Activated CD8-positive, alpha-beta memory T cell treated with anti-CD3 and anti-CD28 coated beads, Interleukin-2, amount 10 ng/mL, durations not matched to agents 7 days and 5 days (primary cell): Measurements from ENCODE around the gene CCDC54. TPM values are rescaled to one million over a fixed set of nuclear protein-coding genes. Genes with fewer than 3 reads are reported as not detected.
"Not testable (repeated sequence)": the region's sequence is repeated elsewhere in the genome, so short reads cannot be mapped to it uniquely, and the experiment has no call there.

Experiments used
- ATAC-seq: fragments of 150-1000 bp; cut with Tn5 transposase; one replicate; pipeline ENCODE4 v1.10.0; 2021; ENCODE audit warnings: moderate library complexity
- CTCF ChIA-PET: fragments of 350-600 bp; sonication (Branson Sonifier 250); formaldehyde crosslinking; loops from one replicate; lab custom pipeline; 2021; ENCODE audit warnings: antibody characterized with exemption; lab: Charles Lee
- DNase-seq: peaks from one replicate; pipeline ENCODE4 v3.0.0-alpha.2; 2020
- H3K27ac Mint-ChIP-seq: one replicate; pipeline ENCODE4 v1.8.0; 2021; ENCODE audit warnings: mild to moderate bottlenecking, mixed read lengths
- H3K27me3 Mint-ChIP-seq: one replicate; pipeline ENCODE4 v1.8.0; 2021; ENCODE audit warnings: mixed read lengths
- H3K36me3 Mint-ChIP-seq: one replicate; pipeline ENCODE4 v1.8.0; 2021; ENCODE audit warnings: mild to moderate bottlenecking, mixed read lengths
- H3K4me1 Mint-ChIP-seq: one replicate; pipeline ENCODE4 v1.8.0; 2021; ENCODE audit warnings: mixed read lengths
- H3K4me3 Mint-ChIP-seq: one replicate; pipeline ENCODE4 v1.8.0; 2021; ENCODE audit warnings: mild to moderate bottlenecking, moderate library complexity, mixed read lengths
- H3K9me3 Mint-ChIP-seq: one replicate; pipeline ENCODE4 v1.8.0; 2022; ENCODE audit warnings: low read depth, mixed read lengths
- total RNA-seq, 2 experiments: library from RNA; stranded (reverse); gene quantifications; one replicate each; pipeline ENCODE4 v1.2.3, GENCODE V29; 2021

CCDC54 gene
- not detected for total RNA-seq

- Mint-ChIP-seq H3K27ac (no peak within 1 kb of the TSS), H3K9me3 (no peaks in the 10 kb centered on the region), H3K4me3 (no peak within 1 kb of the TSS), H3K4me1 (no peaks in the 10 kb centered on the region), H3K27me3 (peaks cover 37% of the 10 kb centered on the region), H3K36me3 (no peaks in the 10 kb centered on the region)
- ATAC-seq (no peak), DNase-seq (no peak)
- CTCF ChIA-PET = no interaction called here
Measured at GRCh38 chr3:107377151-107377550, at the start of gene CCDC54. Gene CCDC54, plus strand, starts transcription at chr3:107377439. Its CDS starts 149 bp downstream, at chr3:107377588.

- no peaks in the 10 kb centered on the region for H3K27me3 Mint-ChIP-seq
- H3K9me3 Mint-ChIP-seq = no peaks in the 10 kb centered on the region
- CTCF ChIA-PET = no interaction called here
- DNase-seq (no peak), ATAC-seq (no peak)
- H3K4me3 Mint-ChIP-seq = no peak overlapping the region
- no peaks in the 10 kb centered on the region for H3K36me3 Mint-ChIP-seq
- no peak overlapping the region for H3K27ac Mint-ChIP-seq
- H3K4me1 Mint-ChIP-seq = no peaks in the 10 kb centered on the region
Measured at GRCh38 chr3:107328069-107328468, 49.2 kb upstream of the CCDC54 start.

GRCh38 chr3:107329088-107329487, 48.2 kb upstream of the CCDC54 start:
- H3K36me3 Mint-ChIP-seq = no peaks in the 10 kb centered on the region
- H3K9me3 Mint-ChIP-seq = no peaks in the 10 kb centered on the region
- DNase-seq (no peak), ATAC-seq (no peak)
- no peaks in the 10 kb centered on the region for H3K27me3 Mint-ChIP-seq
- no peak overlapping the region for H3K4me3 Mint-ChIP-seq
- CTCF ChIA-PET = no interaction called here
- no peaks in the 10 kb centered on the region for H3K4me1 Mint-ChIP-seq
- no peak overlapping the region for H3K27ac Mint-ChIP-seq

- CTCF ChIA-PET, ATAC-seq, H3K9me3 Mint-ChIP-seq, H3K27me3 Mint-ChIP-seq, H3K27ac Mint-ChIP-seq, H3K36me3 Mint-ChIP-seq, H3K4me3 Mint-ChIP-seq, DNase-seq, H3K4me1 Mint-ChIP-seq: not testable (repeated sequence)
Measured at GRCh38 chr3:107339690-107340089, 37.5 kb upstream of the CCDC54 start.

GRCh38 chr3:107344722-107345121, 32.5 kb upstream of the CCDC54 start:
- H3K27me3 Mint-ChIP-seq = peaks cover 2% of the 10 kb centered on the region
- ATAC-seq = no peak
- peaks cover 2% of the 10 kb centered on the region for H3K4me1 Mint-ChIP-seq
- no peak for DNase-seq
- H3K9me3 Mint-ChIP-seq = no peaks in the 10 kb centered on the region
- CTCF ChIA-PET = no interaction called here
- H3K36me3 Mint-ChIP-seq = no peaks in the 10 kb centered on the region
- no peak overlapping the region for H3K4me3 Mint-ChIP-seq
- no peak overlapping the region for H3K27ac Mint-ChIP-seq

- H3K36me3 Mint-ChIP-seq = no peaks in the 10 kb centered on the region
- H3K9me3 Mint-ChIP-seq = no peaks in the 10 kb centered on the region
- no peak overlapping the region for H3K4me3 Mint-ChIP-seq
- no peak overlapping the region for H3K27ac Mint-ChIP-seq
- DNase-seq (no peak), ATAC-seq (no peak)
- H3K4me1 Mint-ChIP-seq = peaks cover 2% of the 10 kb centered on the region
- CTCF ChIA-PET = no interaction called here
- peaks cover 2% of the 10 kb centered on the region for H3K27me3 Mint-ChIP-seq
Measured at GRCh38 chr3:107345822-107346405, 31.3 kb upstream of the CCDC54 start.

GRCh38 chr3:107346564-107346963, 30.7 kb upstream of the CCDC54 start:
- no peaks in the 10 kb centered on the region for H3K9me3 Mint-ChIP-seq
- no peak overlapping the region for H3K27ac Mint-ChIP-seq
- DNase-seq (no peak), ATAC-seq (no peak)
- H3K36me3 Mint-ChIP-seq = no peaks in the 10 kb centered on the region
- H3K27me3 Mint-ChIP-seq = peaks cover 2% of the 10 kb centered on the region
- peaks cover 2% of the 10 kb centered on the region for H3K4me1 Mint-ChIP-seq
- no peak overlapping the region for H3K4me3 Mint-ChIP-seq
- CTCF ChIA-PET = no interaction called here

GRCh38 chr3:107347751-107348150, 29.5 kb upstream of the CCDC54 start:
- no peak overlapping the region for H3K4me3 Mint-ChIP-seq
- ATAC-seq (no peak), DNase-seq (no peak)
- no peaks in the 10 kb centered on the region for H3K9me3 Mint-ChIP-seq
- no peaks in the 10 kb centered on the region for H3K36me3 Mint-ChIP-seq
- H3K4me1 Mint-ChIP-seq = peaks cover 2% of the 10 kb centered on the region
- CTCF ChIA-PET = no interaction called here
- no peaks in the 10 kb centered on the region for H3K27me3 Mint-ChIP-seq
- no peak overlapping the region for H3K27ac Mint-ChIP-seq

- no peak overlapping the region for H3K4me3 Mint-ChIP-seq
- ATAC-seq (no peak), DNase-seq (no peak)
- no peaks in the 10 kb centered on the region for H3K4me1 Mint-ChIP-seq
- no peaks in the 10 kb centered on the region for H3K36me3 Mint-ChIP-seq
- CTCF ChIA-PET = interaction anchor here (1.1 kb wide), 1 partner anchor 16 kb away, joined by 3 read pairs; no protein-coding TSS in a partner anchor
- H3K9me3 Mint-ChIP-seq = no peaks in the 10 kb centered on the region
- no peak overlapping the region for H3K27ac Mint-ChIP-seq
- peaks cover 3% of the 10 kb centered on the region for H3K27me3 Mint-ChIP-seq
Measured at GRCh38 chr3:107356706-107357105, 20.5 kb upstream of the CCDC54 start.

- Mint-ChIP-seq H3K27me3 (peaks cover 6% of the 10 kb centered on the region), H3K4me3 (no peak overlapping the region), H3K36me3 (no peaks in the 10 kb centered on the region), H3K9me3 (no peaks in the 10 kb centered on the region), H3K4me1 (no peaks in the 10 kb centered on the region), H3K27ac (no peak overlapping the region)
- no peak for DNase-seq
- ATAC-seq = no peak
- CTCF ChIA-PET = no interaction called here
Measured at GRCh38 chr3:107361633-107362032, 15.6 kb upstream of the CCDC54 start.

GRCh38 chr3:107365051-107365450, 12.2 kb upstream of the CCDC54 start:
- Mint-ChIP-seq H3K4me3 (no peak overlapping the region), H3K27me3 (peaks cover 8% of the 10 kb centered on the region), H3K27ac (no peak overlapping the region), H3K4me1 (peaks cover 8% of the 10 kb centered on the region), H3K9me3 (no peaks in the 10 kb centered on the region), H3K36me3 (peaks cover 2% of the 10 kb centered on the region)
- ATAC-seq (no peak), DNase-seq (no peak)
- CTCF ChIA-PET = no interaction called here

- H3K9me3 Mint-ChIP-seq = no peaks in the 10 kb centered on the region
- peaks cover 8% of the 10 kb centered on the region for H3K4me1 Mint-ChIP-seq
- no peak overlapping the region for H3K4me3 Mint-ChIP-seq
- CTCF ChIA-PET = no interaction called here
- peaks cover 19% of the 10 kb centered on the region for H3K27me3 Mint-ChIP-seq
- no peak for ATAC-seq
- no peak overlapping the region for H3K27ac Mint-ChIP-seq
- DNase-seq = no peak
- peaks cover 2% of the 10 kb centered on the region for H3K36me3 Mint-ChIP-seq
Measured at GRCh38 chr3:107366766-107367165, 10.5 kb upstream of the CCDC54 start.

GRCh38 chr3:107367353-107367752, 9.9 kb upstream of the CCDC54 start:
- Mint-ChIP-seq H3K4me1 (peaks cover 8% of the 10 kb centered on the region), H3K9me3 (no peaks in the 10 kb centered on the region), H3K27ac (no peak overlapping the region), H3K4me3 (no peak overlapping the region), H3K36me3 (peaks cover 2% of the 10 kb centered on the region), H3K27me3 (peaks cover 22% of the 10 kb centered on the region)
- CTCF ChIA-PET = interaction anchor here (1.1 kb wide), 1 partner anchor 12 kb away, joined by 3 read pairs; no protein-coding TSS in a partner anchor
- DNase-seq (peak; percentile 42), ATAC-seq (no peak)

GRCh38 chr3:107368654-107369398, 8.4 kb upstream of the CCDC54 start:
- CTCF ChIA-PET = no interaction called here
- DNase-seq (no peak), ATAC-seq (no peak)
- Mint-ChIP-seq H3K4me3 (no peak overlapping the region), H3K9me3 (no peaks in the 10 kb centered on the region), H3K4me1 (peaks cover 8% of the 10 kb centered on the region), H3K36me3 (peaks cover 2% of the 10 kb centered on the region), H3K27me3 (peaks cover 29% of the 10 kb centered on the region), H3K27ac (no peak overlapping the region)
